ENCODE results near the gene BAZ2B.

The BAZ2B gene

DNA sequence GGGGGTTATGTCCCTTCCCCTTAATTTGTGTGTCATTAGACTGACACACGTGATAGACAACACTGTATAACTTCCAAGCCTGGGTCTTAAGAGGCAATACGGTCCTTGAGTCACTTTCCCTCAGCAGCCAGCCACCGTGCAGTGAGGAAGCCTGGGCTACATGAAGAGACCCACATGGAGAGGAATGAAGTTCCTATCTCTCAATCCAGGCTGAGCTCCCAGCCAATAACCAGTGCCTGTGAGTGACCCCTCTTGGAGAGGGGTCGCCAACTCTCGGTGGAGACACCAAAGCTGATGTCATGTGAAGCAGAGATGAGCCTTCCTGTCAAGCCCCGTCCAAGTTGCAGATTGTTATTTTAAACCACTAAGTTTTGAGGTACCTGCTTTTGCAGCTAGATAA is 324.2 kb downstream of the BAZ2B start:
- no peak for DNase-seq

GRCh38 chr2:159290289-159290907 is 325.9 kb downstream of the BAZ2B start:
- peak; percentile 7 for DNase-seq

GRCh38 chr2:159287733-159288132 is 328.6 kb downstream of the BAZ2B start:
- DNase-seq: no peak

DNA sequence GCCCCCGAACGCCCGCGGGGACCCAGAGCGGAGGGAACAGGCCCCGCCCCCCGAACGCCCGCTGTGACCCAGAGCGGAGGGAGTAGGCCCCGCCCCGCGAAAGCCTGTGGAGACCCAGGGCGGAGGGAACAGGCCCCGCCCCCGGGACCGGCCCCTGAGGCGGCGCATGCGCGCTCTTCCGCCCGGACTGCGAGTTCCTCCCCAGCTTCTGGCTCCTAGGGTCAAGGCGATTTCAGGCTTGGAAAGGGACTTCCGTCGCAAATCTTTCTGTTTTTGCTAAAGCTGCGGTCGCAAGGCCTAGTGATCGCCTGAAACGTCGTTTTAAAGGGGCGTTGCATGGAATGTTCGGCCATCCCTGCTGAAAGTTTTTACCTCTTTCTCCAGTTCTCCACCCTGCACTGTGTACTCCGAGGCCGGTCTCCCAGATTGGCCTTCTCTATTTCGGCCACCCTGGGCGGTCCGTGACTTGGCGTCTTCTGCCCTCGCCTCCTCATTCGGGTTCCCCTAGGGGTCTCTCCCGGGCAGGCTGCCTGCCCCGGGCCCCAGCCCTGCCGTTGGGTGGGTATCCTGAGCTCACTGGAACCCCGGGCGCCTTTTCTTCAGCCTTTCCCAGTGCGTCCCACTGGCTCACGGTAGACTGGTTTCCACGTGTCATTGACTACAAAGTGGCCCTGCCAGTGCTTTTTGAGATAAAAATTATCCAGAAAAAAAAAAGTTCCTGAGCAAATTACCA is 329.5 kb downstream of the BAZ2B start:
- peak; percentile 89 for DNase-seq

GRCh38 chr2:159285929-159286708 is 330.2 kb downstream of the BAZ2B start, which contains the start of gene WDSUB1:
TSS of gene WDSUB1 (minus strand) at chr2:159286703. CDS start at chr2:159283069, 3,634 bp downstream.
- DNase-seq: peak; percentile 26

GRCh38 chr2:159285433-159285832 is 330.9 kb downstream of the BAZ2B start:
- no peak for DNase-seq

DNA sequence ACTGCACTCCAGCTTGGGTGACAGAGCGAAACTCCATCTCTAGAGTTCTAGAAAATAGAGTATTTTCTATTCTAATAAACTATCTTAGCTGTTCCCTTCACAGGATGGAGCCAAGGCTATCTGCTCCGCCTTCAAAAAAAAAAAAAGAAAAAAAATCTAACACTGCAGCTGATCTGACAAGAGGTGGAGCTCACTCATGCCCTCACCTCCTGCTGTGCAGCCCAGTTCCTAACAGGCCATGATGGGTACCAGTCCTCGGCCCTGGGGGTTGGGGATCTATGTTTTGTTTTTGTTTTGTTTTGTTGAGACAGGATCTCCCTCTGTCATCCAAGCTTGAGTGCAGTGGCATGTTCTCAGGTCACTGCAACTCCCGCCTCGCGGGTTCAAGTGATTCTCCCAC is 332.8 kb downstream of the BAZ2B start:
- no peak for DNase-seq

DNA sequence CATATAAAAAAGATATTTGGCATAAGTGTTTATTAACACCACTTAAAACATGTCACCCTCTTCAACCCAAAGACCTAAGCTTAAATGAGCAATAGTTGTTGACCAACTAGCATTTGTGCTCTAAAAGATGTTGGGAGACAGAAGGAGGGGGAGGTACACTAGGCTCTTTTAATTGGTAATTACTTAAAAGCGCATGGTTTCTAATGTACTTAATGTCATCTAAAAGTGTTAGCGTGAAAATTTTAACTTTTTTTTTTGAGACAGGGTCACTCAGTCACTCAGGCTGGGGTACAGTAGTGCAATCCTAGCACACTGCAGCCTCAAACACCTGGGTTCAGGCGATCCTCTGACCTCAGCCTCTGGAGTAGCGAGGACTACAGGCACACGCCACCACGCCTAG is 335.3 kb downstream of the BAZ2B start:
- no peak for DNase-seq

DNA sequence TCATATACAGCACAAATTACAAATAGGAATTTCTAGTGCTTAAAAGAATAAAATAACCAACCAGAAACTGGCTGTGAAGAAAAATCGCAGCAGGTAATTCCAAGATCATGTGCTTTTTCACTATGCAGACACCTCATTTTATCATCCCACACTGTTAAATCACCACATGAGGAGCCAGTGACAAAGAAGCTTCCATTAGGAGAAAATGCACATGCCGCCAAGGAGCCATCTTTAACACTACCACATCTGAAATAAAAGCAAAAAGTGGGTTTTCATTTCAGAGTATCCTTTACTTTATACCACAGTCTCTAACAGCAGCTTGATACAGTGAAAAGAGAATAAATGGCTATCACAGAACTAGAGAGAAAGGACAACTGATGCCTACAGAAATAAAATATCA is 336.6 kb downstream of the BAZ2B start:
- no peak for DNase-seq

GRCh38 chr2:159275111-159275510 is 341.2 kb downstream of the BAZ2B start:
- DNase-seq: no peak

DNA sequence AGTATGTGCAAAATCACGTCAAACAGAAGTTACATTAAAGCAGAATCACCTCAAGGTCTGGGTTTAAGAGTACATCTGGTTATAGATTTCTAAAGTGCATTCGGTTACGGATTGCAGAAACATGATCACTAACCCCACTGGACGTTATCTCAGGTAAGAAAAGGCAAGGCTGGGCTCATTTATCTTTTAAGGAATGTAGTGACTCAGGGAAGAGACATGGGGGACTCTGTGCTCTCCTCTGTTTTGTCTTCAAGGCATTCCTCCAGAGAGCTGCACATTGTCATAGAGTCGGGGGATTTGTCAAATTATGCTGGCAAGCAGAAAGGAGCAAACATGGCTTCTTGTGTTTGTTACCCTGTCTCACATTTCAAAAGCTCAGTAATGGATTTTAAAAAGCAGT is 344.2 kb downstream of the BAZ2B start:
- DNase-seq: no peak

GRCh38 chr2:159270744-159271379 is 345.5 kb downstream of the BAZ2B start:
- no peak for DNase-seq
